Fibroblast of the aortic adventitia (primary cell): ENCODE results near the gene MAP3K9. TPM values are rescaled to one million over a fixed set of nuclear protein-coding genes. Genes with fewer than 3 reads are reported as not detected.

ENCODE experiments used
- DNase-seq: peaks from one replicate; pipeline ENCODE4 v3.0.0-alpha.2; 2010; ENCODE audit warnings: low read depth
- H3K4me3 ChIP-seq: 2 replicates; pipeline ENCODE4 v1.5.1; 2011; ENCODE audit warnings: low read depth, mild to moderate bottlenecking, control low read depth, low read length, moderate library complexity
- total RNA-seq: library from RNA; depleted of rRNA; stranded (reverse); fragments of >200 nt; gene quantifications from 2 replicates; pipeline ENCODE4 v1.2.3, GENCODE V29; 2012; ENCODE audit warnings: low replicate concordance
- TF ChIP-seq, protein P1 (sequence below): IDR thresholded peaks from 2 replicates; pipeline ENCODE4 v1.5.1; 2011; ENCODE audit warnings: mild to moderate bottlenecking, low read length, control low read depth, inconsistent platforms; ENCODE audit not compliant: insufficient read depth

MAP3K9 gene
- total RNA-seq, 1 donor: under 0.01 TPM

DNA sequence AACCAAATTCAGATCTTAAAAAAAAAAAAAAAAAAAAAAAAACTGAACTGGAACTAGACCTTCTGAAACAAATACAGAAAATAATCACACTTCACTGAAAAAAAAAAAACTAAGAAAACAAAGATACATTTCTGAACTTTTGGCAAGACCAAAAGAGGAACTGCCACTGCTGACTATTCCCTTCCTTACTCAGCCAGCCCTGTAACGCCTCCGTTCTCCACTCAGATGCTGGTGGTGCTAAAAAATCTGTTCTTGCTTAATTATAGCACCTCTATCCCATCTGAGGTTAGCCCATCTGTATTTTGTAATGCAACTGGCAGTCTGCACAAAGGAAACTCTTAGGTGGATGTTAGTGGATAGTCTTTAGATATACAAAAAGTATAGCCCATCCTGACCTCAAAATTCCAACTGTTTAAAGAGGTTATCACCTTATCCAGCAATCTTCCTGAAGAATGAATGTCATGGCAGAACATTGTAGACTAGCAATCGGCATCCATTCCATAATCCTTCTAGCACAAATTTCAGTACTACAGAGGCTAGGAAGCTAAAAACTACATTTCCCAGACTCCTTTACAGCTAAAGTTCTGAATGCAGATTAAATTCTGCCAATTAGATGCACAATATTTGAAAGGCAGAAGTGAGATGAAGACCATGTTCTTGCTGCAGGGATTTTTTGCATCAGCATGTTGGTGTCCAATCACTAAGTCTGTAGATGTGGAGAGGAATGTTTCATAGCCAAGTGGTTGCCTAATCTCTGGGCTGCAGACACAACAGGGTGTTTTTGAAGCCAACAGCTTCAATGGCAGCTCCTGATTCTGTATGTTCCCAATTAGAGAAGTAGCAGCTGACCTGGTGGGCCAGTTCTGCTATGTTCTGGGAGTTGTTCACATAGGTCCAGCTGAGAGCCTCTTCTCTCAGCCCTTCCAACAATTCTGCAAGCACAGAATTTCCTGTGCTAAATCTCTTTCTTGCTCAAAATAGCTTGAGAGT lies 5.7 kb downstream of the MAP3K9 start:
- no peak for DNase-seq
- TF ChIP-seq, protein P1, sequence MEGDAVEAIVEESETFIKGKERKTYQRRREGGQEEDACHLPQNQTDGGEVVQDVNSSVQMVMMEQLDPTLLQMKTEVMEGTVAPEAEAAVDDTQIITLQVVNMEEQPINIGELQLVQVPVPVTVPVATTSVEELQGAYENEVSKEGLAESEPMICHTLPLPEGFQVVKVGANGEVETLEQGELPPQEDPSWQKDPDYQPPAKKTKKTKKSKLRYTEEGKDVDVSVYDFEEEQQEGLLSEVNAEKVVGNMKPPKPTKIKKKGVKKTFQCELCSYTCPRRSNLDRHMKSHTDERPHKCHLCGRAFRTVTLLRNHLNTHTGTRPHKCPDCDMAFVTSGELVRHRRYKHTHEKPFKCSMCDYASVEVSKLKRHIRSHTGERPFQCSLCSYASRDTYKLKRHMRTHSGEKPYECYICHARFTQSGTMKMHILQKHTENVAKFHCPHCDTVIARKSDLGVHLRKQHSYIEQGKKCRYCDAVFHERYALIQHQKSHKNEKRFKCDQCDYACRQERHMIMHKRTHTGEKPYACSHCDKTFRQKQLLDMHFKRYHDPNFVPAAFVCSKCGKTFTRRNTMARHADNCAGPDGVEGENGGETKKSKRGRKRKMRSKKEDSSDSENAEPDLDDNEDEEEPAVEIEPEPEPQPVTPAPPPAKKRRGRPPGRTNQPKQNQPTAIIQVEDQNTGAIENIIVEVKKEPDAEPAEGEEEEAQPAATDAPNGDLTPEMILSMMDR: no peak
- H3K4me3 ChIP-seq: no peak overlapping the region

DNA sequence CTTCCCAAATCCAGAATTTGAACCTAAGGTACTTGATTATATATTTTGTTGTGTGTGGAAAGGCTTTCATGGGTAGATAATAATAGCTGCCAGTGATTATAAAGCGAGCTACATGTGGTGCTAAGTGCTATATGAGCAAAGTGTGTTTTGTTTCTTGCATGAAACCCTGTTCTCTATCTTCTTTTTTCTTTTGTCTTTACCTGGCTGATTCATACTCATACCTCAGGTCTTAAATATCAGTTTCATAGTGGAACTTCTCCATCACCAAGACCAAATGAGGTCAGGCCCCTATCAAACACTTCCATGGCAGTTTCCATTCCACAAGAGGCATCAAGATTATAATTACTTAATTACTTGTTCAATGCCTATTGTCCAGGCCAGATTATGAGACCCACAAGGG lies 6.9 kb downstream of the MAP3K9 start:
- no peak for DNase-seq
- TF ChIP-seq, protein P1: no peak
- no peak overlapping the region for H3K4me3 ChIP-seq

DNA sequence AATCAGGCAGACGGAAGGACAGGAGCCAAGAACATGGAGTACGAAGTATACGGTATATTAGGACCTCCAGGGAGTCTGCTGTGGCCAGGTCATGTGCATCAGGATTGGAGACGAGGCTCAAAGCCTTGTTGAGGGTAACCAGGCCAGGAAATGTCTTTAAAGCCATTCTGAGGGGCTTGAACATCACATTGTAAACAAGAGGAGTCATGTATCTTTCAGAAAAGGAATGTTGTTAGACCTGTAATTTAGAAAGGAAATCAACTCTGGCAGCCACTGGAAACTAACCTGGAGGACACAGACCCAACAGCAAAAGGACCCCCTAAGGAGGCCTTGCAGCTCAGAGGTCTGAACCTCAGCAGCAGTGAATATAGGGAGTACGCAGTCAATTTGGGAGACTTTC lies 7.5 kb downstream of the MAP3K9 start:
- DNase-seq: no peak
- TF ChIP-seq, protein P1: no peak
- H3K4me3 ChIP-seq: no peak overlapping the region

DNA sequence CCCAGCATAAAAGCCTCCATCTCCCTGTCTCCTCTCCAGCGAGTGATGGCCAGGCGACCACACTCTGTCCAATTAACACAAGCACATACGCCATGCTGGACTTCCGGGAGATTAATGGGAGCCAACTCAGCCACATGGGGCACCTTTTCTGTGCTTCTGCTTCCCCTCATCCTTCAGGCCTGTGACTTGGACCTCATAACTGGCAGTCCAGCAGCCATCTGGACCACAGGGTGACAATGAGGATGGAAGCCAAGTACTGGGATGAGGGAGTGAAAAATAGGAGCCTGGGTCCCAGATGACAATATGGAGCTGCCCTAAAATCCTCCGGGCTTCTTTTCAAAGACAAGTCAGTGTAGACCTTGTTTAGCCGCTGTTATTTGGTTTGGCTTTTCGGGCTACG lies 12.8 kb downstream of the MAP3K9 start:
- no peak overlapping the region for H3K4me3 ChIP-seq
- TF ChIP-seq, protein P1: no peak
- DNase-seq: no peak

DNA sequence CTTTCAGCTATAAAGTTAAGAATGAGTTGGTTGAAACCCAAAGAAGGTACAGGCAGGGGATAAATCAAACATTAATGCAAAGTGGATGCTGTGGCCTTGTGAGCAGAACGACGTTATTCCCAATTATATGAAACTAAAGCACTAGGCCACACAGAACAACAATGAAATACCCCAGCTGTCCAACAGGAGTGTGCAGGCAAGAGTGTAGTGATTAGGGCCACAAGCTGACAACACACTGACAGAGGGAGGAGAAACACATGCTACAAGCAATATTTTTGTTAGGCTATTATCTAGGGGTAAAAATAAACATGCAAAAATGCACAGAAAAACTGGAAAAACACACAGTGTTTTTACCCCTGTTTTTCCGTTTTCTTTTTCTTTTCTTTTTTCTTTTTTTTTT lies 15.0 kb downstream of the MAP3K9 start:
- DNase-seq: no peak
- H3K4me3 ChIP-seq: no peak overlapping the region
- TF ChIP-seq, protein P1: no peak

DNA sequence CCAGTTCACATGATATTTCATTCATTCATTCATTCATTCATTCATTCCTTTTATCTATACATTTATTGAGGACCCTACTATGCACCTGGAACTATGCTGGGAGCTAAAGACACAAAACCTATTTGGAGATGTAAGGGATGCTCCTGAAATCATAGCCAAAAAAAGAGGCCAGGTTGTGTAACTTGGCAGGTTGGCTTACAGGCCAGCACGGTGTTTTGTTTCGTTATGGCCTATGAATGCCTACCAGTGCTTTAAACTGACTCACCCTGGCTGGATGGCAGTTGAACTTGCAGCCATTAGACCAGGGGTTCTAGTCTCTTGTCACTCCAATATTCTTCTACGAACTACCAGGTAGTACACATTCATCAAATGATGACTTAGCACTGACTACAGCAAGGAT lies 15.7 kb downstream of the MAP3K9 start:
- DNase-seq: no peak
- TF ChIP-seq, protein P1: no peak
- no peak overlapping the region for H3K4me3 ChIP-seq

DNA sequence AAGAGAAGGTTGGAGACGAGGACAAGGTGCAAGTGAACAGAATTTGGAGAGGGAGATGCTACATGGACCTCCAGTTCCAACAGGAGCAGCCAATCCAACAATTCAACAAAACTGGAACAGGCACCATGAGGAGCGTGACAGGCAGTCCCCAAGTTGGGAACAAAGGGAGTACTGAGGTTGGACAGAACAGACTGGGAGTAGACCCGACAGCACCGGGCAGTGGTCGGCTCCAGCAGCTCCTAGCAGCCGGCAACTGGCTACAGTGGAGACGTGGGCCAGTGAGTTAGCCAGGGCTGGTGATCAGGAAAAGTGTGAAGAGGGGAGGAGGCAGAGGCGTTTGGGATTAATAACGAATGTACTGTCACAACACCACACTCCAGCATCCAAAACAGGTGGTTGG lies 16.4 kb downstream of the MAP3K9 start:
- TF ChIP-seq, protein P1: no peak
- H3K4me3 ChIP-seq: no peak overlapping the region
- no peak for DNase-seq
